HUES48 (cell line): ENCODE measurements around the gene SAMD11.
"Not testable (repeated sequence)": the region's sequence is repeated elsewhere in the genome, so short reads cannot be mapped to it uniquely, and the experiment has no call there.

Experiments used
- H3K27ac ChIP-seq: one replicate; pipeline ENCODE4 v1.7.0; 2013; ENCODE audit warnings: low read depth, low read length, inconsistent platforms
- H3K27me3 ChIP-seq: 2 replicates; pipeline ENCODE4 v1.6.1; 2013; ENCODE audit warnings: mild to moderate bottlenecking, low read length; ENCODE audit not compliant: control insufficient read depth, insufficient read depth
- H3K36me3 ChIP-seq: 2 replicates; pipeline ENCODE4 v1.6.1; 2013; ENCODE audit warnings: low read length; ENCODE audit not compliant: control insufficient read depth, insufficient read depth
- H3K4me1 ChIP-seq: 2 replicates; pipeline ENCODE4 v1.6.1; 2013; ENCODE audit warnings: mild to moderate bottlenecking, low read length; ENCODE audit not compliant: control insufficient read depth, insufficient read depth
- H3K4me3 ChIP-seq: 2 replicates; pipeline ENCODE4 v1.5.1; 2013; ENCODE audit warnings: mild to moderate bottlenecking, low read depth, low read length
- H3K9ac ChIP-seq: 2 replicates; pipeline ENCODE4 v1.6.1; 2013; ENCODE audit warnings: mild to moderate bottlenecking, low read depth, low read length, moderate library complexity
- H3K9me3 ChIP-seq: 2 replicates; pipeline ENCODE4 v1.6.1; 2013; ENCODE audit warnings: low read length; ENCODE audit not compliant: control insufficient read depth, insufficient read depth

Gene SAMD11

DNA sequence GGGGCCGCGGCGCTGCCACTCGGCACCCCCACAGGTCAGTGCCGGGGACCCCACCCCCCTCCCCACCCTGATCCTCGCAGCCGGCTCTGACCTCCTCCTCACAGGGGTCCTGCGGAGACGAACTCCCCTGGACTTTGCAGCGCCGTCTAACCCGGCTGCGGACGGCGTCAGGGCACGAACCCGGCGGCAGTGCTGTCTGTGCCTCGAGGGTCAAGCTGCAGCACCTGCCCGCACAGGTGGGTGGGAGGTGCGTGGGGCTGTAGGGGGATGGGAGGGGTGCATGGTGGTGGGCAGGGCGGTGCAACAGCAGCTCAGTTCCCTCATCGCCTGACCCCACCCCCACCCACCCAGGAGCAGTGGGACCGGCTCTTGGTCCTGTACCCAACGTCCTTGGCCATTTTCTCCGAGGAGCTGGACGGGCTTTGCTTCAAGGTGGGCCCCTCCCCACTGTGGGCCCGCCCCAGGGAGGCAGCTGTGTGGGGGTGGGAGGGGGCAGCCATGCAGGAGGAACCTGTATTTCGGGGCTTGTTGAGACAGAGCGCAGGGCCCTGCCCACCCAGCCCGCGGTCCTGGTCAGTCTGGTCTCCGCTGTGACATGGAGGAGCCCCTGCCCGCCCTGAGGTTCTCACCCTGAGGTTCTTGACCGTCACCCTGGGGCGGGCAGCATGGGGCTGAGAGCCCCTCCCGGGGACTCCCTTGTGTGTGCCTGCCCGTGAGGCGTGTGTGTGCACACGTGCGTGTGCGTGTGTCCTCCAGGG, 47.4 kb downstream of the SAMD11 start:
- Histone ChIP-seq H3K4me1 (0 out of 2 replicates have a peak, but pooled peaks cover under 1% of the 10 kb centered on the region), H3K4me3 (no peak overlapping the region), H3K36me3 (no peaks in the 10 kb centered on the region), H3K9me3 (no peaks in the 10 kb centered on the region), H3K9ac (no peak overlapping the region), H3K27me3 (peaks cover 57% of the 10 kb centered on the region), H3K27ac (no peak overlapping the region)

DNA sequence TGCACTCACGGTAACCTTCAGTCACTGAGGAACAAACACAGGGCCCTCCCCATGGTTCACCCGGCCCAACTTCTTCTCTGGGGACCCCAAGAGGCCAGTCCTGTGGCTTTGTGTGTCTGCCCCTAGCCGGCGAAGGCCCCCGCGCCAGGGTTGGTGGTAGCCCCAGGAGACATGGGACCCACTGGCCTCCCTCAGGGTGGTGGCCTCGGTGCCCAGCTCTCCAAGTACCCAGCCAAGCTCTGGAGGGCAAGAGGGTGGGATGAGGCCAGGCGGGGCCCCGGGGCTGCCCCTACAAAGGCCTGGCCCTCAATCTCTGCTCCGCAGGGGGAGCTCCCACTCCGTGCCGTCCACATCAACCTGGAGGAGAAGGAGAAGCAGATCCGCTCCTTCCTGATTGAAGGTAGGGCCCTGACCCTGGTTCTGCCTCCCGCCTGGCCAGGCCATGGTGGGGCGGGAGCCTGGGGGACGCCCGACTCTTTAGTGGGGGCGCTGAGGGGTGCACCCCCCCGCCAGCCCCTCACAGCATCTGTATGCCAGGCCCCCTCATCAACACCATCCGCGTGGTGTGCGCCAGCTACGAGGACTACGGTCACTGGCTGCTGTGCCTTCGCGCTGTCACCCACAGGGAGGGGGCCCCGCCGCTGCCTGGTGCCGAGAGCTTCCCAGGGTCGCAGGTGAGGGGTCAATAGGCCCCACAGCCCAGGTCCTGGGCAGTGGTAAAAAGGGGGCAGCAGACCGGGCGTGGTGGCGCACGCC, 48.2 kb downstream of the SAMD11 start:
- Histone ChIP-seq H3K27me3 (peaks cover 49% of the 10 kb centered on the region), H3K9me3 (no peaks in the 10 kb centered on the region), H3K36me3 (no peaks in the 10 kb centered on the region), H3K4me1 (no peaks in the 10 kb centered on the region), H3K4me3 (no peak overlapping the region), H3K27ac (no peak overlapping the region), H3K9ac (no peak overlapping the region)

DNA sequence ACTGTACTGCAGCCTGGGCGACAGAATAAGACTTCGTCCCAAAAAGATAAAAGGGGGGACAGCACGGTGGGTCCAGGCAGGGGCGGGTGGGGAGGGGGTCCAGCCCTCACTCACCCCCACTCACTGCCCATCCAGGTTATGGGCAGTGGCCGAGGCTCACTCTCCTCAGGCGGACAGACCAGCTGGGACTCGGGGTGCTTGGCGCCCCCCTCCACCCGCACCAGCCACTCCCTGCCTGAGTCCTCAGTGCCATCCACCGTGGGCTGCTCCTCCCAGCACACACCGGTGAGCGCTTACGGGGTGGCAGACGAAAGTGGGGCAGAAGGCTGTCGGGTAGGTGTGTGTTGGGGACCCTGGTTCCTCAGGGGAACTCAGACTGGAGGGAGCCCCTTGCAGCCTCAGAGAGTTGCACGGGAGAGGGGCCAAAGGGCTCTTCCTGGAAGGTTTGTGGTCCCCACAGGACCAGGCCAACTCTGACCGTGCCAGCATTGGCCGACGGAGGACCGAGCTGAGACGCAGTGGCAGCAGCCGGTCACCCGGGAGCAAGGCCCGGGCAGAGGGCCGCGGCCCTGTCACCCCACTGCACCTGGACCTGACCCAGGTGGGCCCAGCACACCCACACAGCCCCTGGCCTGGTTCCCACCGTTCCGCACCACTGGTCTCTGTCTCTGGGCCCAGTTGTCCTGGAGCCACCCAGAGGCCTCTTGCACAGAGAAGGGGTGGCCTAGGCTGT, 49.2 kb downstream of the SAMD11 start:
- H3K27ac ChIP-seq = no peak overlapping the region
- no peak overlapping the region for H3K4me3 ChIP-seq
- H3K9me3 ChIP-seq = no peaks in the 10 kb centered on the region
- H3K27me3 ChIP-seq = peaks cover 40% of the 10 kb centered on the region
- no peaks in the 10 kb centered on the region for H3K36me3 ChIP-seq
- H3K4me1 ChIP-seq = no peaks in the 10 kb centered on the region
- no peak overlapping the region for H3K9ac ChIP-seq

DNA sequence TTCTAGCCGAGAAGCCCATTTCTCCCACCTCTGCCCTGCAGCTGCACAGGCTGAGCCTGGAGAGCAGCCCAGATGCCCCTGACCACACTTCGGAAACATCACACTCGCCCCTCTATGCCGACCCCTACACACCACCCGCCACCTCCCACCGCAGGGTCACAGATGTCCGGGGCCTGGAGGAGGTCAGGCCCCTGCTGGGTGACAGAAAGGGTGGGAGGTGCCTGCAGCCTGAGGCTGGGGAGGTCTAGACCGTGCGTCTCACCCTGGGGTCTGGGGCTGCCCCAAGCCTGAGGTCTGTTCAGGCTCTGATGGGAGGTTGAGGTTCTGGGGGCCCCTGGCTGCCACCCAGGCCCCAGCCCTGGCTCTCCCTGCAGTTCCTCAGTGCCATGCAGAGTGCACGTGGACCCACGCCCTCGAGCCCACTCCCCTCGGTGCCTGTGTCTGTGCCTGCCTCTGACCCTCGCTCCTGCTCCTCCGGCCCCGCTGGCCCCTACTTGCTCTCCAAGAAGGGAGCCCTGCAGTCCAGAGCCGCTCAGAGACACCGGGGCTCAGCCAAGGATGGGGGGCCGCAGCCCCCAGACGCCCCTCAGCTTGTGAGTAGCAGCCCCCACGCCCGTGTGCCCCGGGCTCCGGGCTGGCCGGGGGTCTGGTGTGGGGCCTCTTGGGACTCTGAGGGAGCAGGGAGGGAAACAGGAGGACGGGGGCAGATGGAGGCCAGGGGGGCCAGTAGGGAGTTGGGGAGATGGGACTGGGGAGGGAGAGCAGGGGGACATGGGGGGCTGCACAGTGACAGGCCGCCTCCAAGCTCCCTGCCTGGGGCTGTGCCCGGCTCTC, 50.0 kb downstream of the SAMD11 start:
- Histone ChIP-seq H3K4me1 (no peaks in the 10 kb centered on the region), H3K4me3 (no peak overlapping the region), H3K27me3 (peaks cover 32% of the 10 kb centered on the region), H3K27ac (no peak overlapping the region), H3K9me3 (no peaks in the 10 kb centered on the region), H3K9ac (no peak overlapping the region), H3K36me3 (no peaks in the 10 kb centered on the region)

DNA sequence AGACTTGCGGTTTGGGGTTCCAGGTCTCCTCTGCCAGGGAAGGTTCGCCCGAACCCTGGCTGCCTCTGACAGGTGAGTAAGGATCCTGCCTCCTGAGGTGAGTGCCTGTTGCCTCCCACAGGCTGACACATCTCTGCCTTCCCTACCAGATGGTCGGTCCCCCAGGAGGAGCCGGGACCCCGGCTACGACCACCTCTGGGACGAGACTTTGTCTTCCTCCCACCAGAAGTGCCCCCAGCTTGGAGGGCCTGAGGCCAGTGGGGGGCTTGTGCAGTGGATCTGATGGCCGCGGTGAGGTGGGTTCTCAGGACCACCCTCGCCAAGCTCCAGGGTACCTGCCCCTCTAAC, 50.5 kb downstream of the SAMD11 start:
- Histone ChIP-seq H3K4me1 (no peaks in the 10 kb centered on the region), H3K4me3 (no peak overlapping the region), H3K27ac (no peak overlapping the region), H3K9me3 (no peaks in the 10 kb centered on the region), H3K27me3 (peaks cover 26% of the 10 kb centered on the region), H3K9ac (no peak overlapping the region), H3K36me3 (no peaks in the 10 kb centered on the region)

DNA sequence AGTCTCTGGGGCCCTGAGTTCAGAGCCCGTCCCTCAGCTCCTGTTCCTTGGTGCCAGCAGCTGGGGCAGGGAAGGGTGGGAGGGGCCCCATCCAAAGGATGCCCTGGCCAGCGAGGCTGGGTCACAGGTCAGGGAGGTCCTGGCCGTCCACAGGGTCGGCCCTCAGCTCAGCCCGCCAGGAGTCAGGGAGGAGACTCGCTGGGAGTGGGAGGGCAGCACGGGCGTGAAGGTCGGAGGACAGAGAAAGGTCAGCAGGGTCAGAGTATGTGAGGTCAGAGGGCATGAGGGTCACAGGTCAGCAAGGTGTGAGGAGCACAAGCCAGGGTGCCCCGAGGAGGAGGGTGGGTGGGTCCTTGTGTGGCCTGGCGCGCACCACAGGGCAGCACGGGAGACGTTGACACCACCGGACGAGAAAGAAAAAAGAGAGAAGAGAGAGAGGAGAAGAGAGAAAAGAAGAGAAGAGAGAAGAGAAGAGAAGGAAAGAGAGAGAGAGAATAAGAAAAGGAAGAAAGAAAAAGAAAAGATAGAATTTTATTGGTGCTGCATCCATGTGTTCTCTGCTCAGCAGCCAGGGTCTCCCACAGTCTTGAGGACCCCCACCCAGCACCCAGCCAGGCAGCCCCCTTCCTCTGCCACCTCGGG, 51.1 kb downstream of the SAMD11 start:
- no peak overlapping the region for H3K27ac ChIP-seq
- H3K4me3 ChIP-seq = no peak overlapping the region
- H3K4me1 ChIP-seq = no peaks in the 10 kb centered on the region
- H3K36me3 ChIP-seq = no peaks in the 10 kb centered on the region
- no peaks in the 10 kb centered on the region for H3K9me3 ChIP-seq
- H3K27me3 ChIP-seq = peaks cover 25% of the 10 kb centered on the region
- no peak overlapping the region for H3K9ac ChIP-seq

DNA sequence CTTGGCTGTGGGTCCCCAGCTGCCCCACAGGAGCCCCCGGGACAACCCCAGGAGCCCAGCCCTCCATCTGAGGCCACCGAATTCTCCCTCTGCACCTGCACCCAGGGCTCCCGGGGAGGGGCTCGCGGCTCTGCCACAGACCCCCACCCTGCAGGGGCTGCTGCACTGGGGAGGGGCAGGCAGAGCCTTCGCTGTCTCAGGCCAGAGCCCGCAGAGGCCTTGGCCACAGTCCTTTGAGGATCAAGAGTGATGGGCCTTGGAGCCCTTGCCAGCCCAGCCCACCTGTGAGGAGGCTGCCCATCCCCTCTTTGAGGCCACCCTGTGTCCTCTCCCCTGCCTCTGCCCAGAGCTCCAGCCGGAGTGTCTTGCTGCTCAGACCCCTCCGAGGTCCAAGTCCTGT, 51.6 kb downstream of the SAMD11 start:
- no peaks in the 10 kb centered on the region for H3K4me1 ChIP-seq
- no peak overlapping the region for H3K9ac ChIP-seq
- H3K36me3 ChIP-seq = no peaks in the 10 kb centered on the region
- no peaks in the 10 kb centered on the region for H3K9me3 ChIP-seq
- peaks cover 22% of the 10 kb centered on the region for H3K27me3 ChIP-seq
- H3K27ac ChIP-seq = no peak overlapping the region
- H3K4me3 ChIP-seq = no peak overlapping the region

DNA sequence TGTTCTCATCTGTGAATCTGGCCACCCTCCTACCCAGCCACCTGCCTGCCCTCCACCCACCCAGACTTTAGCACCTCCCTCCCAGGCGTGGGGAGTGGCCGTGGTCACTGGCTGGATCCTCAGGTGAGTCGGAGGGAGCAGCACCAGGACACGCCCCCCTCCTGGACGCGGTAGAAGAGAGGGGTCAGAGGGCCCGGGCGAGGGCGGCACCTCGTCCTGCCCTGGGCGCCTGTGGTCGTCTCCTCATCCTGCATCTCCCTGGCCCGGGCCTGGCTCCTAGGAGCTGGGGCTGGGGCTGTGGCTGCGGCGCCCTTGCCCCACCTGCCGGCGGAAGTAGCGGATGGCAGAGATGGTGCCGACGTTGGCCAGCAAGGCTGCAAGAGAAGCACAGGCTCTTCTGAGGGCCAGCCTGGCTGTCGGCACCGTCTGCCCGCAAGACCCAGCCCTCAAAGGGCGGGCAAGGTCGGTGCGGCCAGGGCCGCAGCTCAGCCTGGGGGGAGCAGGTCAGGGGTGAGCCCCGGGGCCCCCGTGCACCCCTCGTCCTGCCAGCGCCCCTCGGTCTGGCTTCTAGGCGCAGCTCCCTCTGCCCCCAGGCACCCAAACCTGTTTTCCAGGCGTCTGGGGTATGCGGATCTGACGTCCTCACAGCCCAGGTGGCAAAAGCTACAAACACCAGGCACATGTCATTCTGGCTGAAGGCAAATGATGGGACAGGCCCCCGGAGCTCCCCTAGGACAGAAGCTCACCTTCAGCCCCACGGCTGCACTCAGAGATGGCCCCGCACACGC, 52.4 kb downstream of the SAMD11 start:
- Histone ChIP-seq H3K27me3 (peaks cover 20% of the 10 kb centered on the region), H3K9ac (no peak overlapping the region), H3K36me3 (no peaks in the 10 kb centered on the region), H3K27ac (no peak overlapping the region), H3K4me3 (no peak overlapping the region), H3K4me1 (no peaks in the 10 kb centered on the region), H3K9me3 (no peaks in the 10 kb centered on the region)

DNA sequence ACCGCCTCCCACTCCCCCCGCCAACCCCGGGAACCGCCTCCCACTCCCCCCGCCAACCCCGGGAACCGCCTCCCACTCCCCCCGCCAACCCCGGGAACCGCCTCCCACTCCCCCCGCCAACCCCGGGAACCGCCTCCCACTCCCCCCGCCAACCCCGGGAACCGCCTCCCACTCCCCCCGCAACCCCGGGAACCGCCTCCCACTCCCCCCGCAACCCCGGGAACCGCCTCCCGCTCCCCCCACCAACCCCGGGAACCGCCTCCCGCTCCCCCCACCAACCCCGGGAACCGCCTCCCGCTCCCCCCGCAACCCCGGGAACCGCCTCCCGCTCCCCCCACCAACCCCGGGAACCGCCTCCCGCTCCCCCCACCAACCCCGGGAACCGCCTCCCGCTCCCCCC, 53.1 kb downstream of the SAMD11 start:
- H3K9me3 ChIP-seq, H3K27ac ChIP-seq, H3K9ac ChIP-seq, H3K4me3 ChIP-seq, H3K36me3 ChIP-seq, H3K4me1 ChIP-seq: not testable (repeated sequence)
- H3K27me3 ChIP-seq = peaks cover 25% of the 10 kb centered on the region
